ENCODE results near the gene FOXI1.
A peak's percentile ranks its signal among the peaks of the same experiment; 100 is the strongest.
"Not testable (repeated sequence)": the region's sequence is repeated elsewhere in the genome, so short reads cannot be mapped to it uniquely, and the experiment has no call there.

Gene FOXI1

GRCh38 chr5:170092455-170093101 is 13.1 kb upstream of the FOXI1 start:
- no peak for DNase-seq (ENCODE audit: low read depth)

GRCh38 chr5:170094329-170094728 is 11.4 kb upstream of the FOXI1 start:
- DNase-seq (ENCODE audit: low read depth) = not testable (repeated sequence)

- no peak for DNase-seq (ENCODE audit: low read depth)
Measured at GRCh38 chr5:170095646-170096045, 10.1 kb upstream of the FOXI1 start.

- no peak for DNase-seq (ENCODE audit: low read depth)
Measured at GRCh38 chr5:170097934-170098333, 7.8 kb upstream of the FOXI1 start.

- peak; percentile 30 for DNase-seq (ENCODE audit: low read depth)
Measured at GRCh38 chr5:170100066-170100943, 5.4 kb upstream of the FOXI1 start.

GRCh38 chr5:170103447-170103846 is 2.2 kb upstream of the FOXI1 start:
- DNase-seq (ENCODE audit: low read depth) = no peak

GRCh38 chr5:170104299-170104698 is 1.4 kb upstream of the FOXI1 start:
- no peak for DNase-seq (ENCODE audit: low read depth)

- no peak for DNase-seq (ENCODE audit: low read depth)
Measured at GRCh38 chr5:170104710-170105109, 987 bp upstream of the FOXI1 start.

- DNase-seq (ENCODE audit: low read depth) = no peak
Measured at GRCh38 chr5:170107674-170108073, 2.0 kb downstream of the FOXI1 start.

- DNase-seq (ENCODE audit: low read depth) = no peak
Measured at GRCh38 chr5:170108266-170108785, 2.6 kb downstream of the FOXI1 start.

- DNase-seq (ENCODE audit: low read depth) = no peak
Measured at GRCh38 chr5:170109059-170110031, 3.6 kb downstream of the FOXI1 start.

GRCh38 chr5:170110403-170111087 is 4.8 kb downstream of the FOXI1 start:
- DNase-seq (ENCODE audit: low read depth) = no peak

GRCh38 chr5:170111088-170111785 is 5.5 kb downstream of the FOXI1 start:
- no peak for DNase-seq (ENCODE audit: low read depth)

GRCh38 chr5:170112876-170113521 is 7.3 kb downstream of the FOXI1 start:
- DNase-seq (ENCODE audit: low read depth) = no peak

- DNase-seq (ENCODE audit: low read depth) = no peak
Measured at GRCh38 chr5:170113522-170113900, 7.8 kb downstream of the FOXI1 start.

- DNase-seq (ENCODE audit: low read depth) = no peak
Measured at GRCh38 chr5:170114271-170114670, 8.6 kb downstream of the FOXI1 start.

GRCh38 chr5:170115925-170116324 is 10.2 kb downstream of the FOXI1 start:
- DNase-seq (ENCODE audit: low read depth) = no peak

- no peak for DNase-seq (ENCODE audit: low read depth)
Measured at GRCh38 chr5:170117736-170118135, 12.0 kb downstream of the FOXI1 start.

GRCh38 chr5:170120576-170120975 is 14.9 kb downstream of the FOXI1 start:
- DNase-seq (ENCODE audit: low read depth) = no peak

GRCh38 chr5:170121321-170121720 is 15.6 kb downstream of the FOXI1 start:
- DNase-seq (ENCODE audit: low read depth) = no peak
